PFSK-1 (cell line): Measurements from ENCODE around the gene RAPSN.

Source experiments
- POLR2AphosphoS5 ChIP-seq: IDR thresholded peaks from 2 replicates; pipeline ENCODE4 v1.6.1; 2012; ENCODE audit warnings: low read depth, mild to moderate bottlenecking, control low read depth, low read length, moderate library complexity
- SIN3A ChIP-seq: IDR thresholded peaks from 2 replicates; pipeline ENCODE4 v1.6.1; 2012; ENCODE audit warnings: mild to moderate bottlenecking, low read length, moderate library complexity, borderline replicate concordance; ENCODE audit not compliant: insufficient read depth
- TAF1 ChIP-seq: IDR thresholded peaks from 2 replicates; pipeline ENCODE4 v1.6.1; 2012; ENCODE audit warnings: low read length, control low read depth, borderline replicate concordance; ENCODE audit not compliant: insufficient read depth

DNA sequence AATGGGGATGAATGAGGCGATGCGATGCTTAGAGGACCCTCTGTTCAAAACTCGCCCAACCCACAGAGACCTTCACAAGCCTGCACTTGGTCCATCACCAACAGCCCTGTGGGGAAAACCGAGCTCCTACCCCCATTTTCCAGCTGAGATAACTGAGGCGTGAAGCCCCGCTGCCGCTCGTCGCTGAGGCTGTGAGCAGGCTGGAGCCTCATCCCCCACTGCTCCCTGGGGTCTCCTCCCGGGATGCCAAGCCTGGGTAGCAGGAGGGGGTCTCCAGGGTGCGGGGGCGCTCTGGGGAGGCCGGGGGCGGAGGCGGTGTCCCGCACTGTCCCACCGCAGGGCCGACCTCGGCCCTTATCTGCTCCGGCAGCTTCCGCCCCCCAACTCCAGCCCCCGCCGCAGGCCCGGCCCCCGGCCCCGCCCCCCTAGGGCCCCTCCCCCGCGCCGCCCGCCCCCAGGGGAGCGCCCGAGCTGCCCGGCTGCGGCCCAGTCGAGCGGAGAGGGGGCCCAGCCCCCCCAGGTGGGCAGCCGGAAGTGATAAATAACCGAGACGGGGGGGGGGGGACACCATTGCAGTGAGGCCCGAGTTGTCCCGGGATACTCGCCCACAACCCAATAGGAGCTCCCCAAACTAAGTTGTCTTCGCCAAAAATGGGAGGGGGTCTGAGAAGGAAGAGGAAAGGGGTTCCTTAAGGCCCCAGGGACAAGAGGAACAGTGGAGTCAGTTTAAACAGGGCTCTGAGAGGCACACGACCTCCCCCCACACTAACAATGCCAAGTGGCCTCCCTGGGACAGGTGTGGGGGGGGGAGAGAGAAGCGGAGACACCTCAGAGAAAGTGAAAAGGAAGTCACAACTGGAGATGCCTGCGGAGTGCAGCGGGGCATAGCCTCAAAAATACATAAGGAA is 48.8 kb downstream of the RAPSN start:
- TF ChIP-seq SIN3A, result no peak
- no peak for TF ChIP-seq POLR2AphosphoS5
- no peak for TF ChIP-seq TAF1
